Ascending aorta (tissue), 2 donors: Measurements from ENCODE around the gene MINDY4. TPM values are rescaled to one million over a fixed set of nuclear protein-coding genes. Genes with fewer than 3 reads are reported as not detected.
A peak's percentile ranks its signal among the peaks of the same experiment; 100 is the strongest.

Experiments used
- DNase-seq, 2 donors: peaks; one replicate each; pipeline ENCODE4 v3.0.0-alpha.2; 2019; ENCODE audit warnings: low spot score in 2 of 2
- H3K27ac ChIP-seq, 2 donors: fragments of 200-600 bp; sonication (generic); one replicate each; pipeline ENCODE4 v1.5.1; 2016 to 2017; ENCODE audit warnings: mild to moderate bottlenecking in 1 of 2
- H3K27me3 ChIP-seq: fragments of 200-600 bp; sonication (generic); one replicate; pipeline ENCODE4 v1.5.1; 2017
- H3K36me3 ChIP-seq, 2 donors: fragments of 200-600 bp; sonication (generic); one replicate each; pipeline ENCODE4 v1.5.1; 2016
- H3K4me1 ChIP-seq, 2 donors: fragments of 200-600 bp; sonication (generic); one replicate each; pipeline ENCODE4 v1.5.1; 2016 to 2017; ENCODE audit warnings: mild to moderate bottlenecking in 1 of 2
- H3K4me3 ChIP-seq, 2 donors: fragments of 200-600 bp; sonication (generic); one replicate each; pipeline ENCODE4 v1.5.1; 2016 to 2017; ENCODE audit warnings: mild to moderate bottlenecking in 1 of 2
- H3K9me3 ChIP-seq, 2 donors: fragments of 200-600 bp; sonication (generic); one replicate each; pipeline ENCODE4 v1.5.1; 2016
- intact Hi-C: fragments of 100-400 bp; cut with DNase I; formaldehyde crosslinking; loops from one replicate; pipeline ENCODE4 v1.15.1; 2023
- total RNA-seq: library from RNA; depleted of rRNA; stranded (reverse); fragments of >200 nt; gene quantifications from one replicate; pipeline ENCODE4 v1.1.0, GENCODE V29; 2016
- TF ChIP-seq, protein P1 (sequence below), 3 experiments: fragments of 200-600 bp in 2 of 3; fragments of 450-650 bp in 1 of 3; sonication (generic) in 2 of 3; IDR thresholded peaks; one replicate each; pipeline ENCODE4 v1.5.1; 2016 to 2019; ENCODE audit warnings: antibody characterized with exemption in 3 of 3, mild to moderate bottlenecking in 1 of 3, moderate library complexity in 1 of 3

The MINDY4 gene
- total RNA-seq, 1 donor from 2014 or later = 6.0 TPM

DNA sequence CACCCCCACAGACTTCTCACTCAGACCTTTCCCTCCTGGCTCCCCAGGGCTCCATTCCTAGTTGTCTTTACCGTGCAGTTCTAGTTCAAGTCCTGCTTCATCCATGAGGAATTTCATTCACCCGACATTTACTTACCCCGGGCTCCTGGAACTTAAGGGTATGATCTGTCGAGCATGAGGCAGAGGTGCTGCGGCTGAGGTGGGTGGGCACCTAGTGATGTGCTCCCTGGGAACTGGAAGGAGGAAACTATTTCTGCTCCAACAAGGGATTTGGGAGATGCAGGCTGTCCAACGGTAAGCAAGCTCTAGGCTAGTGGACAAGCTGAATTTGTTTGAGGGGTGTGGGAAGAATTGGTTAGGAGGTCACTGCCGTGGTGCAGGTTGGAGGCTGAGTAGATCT lies 110.2 kb downstream of the MINDY4 start:
- H3K36me3 ChIP-seq = peaks cover 11 to 12% of the 10 kb centered on the region in 2 donors
- H3K27ac ChIP-seq = no peak overlapping the region
- TF ChIP-seq, protein P1, sequence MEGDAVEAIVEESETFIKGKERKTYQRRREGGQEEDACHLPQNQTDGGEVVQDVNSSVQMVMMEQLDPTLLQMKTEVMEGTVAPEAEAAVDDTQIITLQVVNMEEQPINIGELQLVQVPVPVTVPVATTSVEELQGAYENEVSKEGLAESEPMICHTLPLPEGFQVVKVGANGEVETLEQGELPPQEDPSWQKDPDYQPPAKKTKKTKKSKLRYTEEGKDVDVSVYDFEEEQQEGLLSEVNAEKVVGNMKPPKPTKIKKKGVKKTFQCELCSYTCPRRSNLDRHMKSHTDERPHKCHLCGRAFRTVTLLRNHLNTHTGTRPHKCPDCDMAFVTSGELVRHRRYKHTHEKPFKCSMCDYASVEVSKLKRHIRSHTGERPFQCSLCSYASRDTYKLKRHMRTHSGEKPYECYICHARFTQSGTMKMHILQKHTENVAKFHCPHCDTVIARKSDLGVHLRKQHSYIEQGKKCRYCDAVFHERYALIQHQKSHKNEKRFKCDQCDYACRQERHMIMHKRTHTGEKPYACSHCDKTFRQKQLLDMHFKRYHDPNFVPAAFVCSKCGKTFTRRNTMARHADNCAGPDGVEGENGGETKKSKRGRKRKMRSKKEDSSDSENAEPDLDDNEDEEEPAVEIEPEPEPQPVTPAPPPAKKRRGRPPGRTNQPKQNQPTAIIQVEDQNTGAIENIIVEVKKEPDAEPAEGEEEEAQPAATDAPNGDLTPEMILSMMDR (IDR thresholded peaks at IDR 0.05) = no peak
- no peak for DNase-seq
- no peaks in the 10 kb centered on the region for H3K27me3 ChIP-seq
- intact Hi-C loops = no loop called here
- H3K4me3 ChIP-seq = no peak overlapping the region
- peaks cover 0 to 5% of the 10 kb centered on the region in 2 donors for H3K4me1 ChIP-seq
- H3K9me3 ChIP-seq = no peaks in the 10 kb centered on the region

DNA sequence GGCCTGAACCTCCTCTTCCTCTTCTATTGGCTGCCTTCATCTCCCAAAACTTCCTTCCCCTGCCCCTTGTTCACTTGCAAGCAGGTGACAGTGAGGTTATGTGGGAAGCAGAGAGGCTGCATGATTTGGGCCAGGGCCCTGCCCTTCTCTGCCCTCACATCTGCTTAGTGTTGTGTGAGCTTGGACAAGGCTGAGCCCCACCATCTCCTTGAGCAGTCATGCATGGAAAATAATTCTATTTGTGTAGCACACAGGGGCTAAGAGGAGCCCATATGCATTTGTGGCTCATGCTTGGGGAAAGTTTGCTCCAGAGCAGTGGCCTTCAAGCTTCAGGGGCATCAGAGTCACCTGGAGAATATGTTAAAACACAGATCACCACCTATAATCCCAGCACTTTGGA lies 113.7 kb downstream of the MINDY4 start:
- Histone ChIP-seq H3K4me1 (peaks cover 14 to 17% of the 10 kb centered on the region in 2 donors), H3K36me3 (peaks cover 8 to 10% of the 10 kb centered on the region in 2 donors), H3K27me3 (no peaks in the 10 kb centered on the region), H3K4me3 (no peak overlapping the region), H3K27ac (no peak overlapping the region), H3K9me3 (no peaks in the 10 kb centered on the region)
- intact Hi-C loops = no loop called here
- TF ChIP-seq, protein P1 (IDR thresholded peaks at IDR 0.05) = no peak
- DNase-seq = no peak

DNA sequence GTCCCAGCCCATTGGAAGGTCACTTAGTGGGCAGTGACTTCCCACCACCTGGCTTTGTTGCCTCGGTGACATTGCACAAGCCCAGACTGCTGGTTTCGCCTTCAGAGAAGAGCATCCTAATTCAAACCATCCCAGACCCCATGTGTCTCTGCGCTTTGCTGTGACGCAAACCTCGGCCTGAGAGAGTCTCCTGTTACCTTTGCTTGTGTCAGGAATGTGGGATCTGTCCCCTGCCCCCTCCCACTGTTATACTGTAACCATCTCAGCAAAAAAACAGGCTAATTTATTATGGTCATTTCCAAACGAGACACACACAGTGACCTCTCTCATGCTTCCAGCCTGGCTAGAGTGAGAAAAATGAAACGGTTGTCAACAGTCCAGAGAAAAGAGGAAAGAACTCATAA lies 115.4 kb downstream of the MINDY4 start:
- H3K4me3 ChIP-seq = no peak overlapping the region
- no peaks in the 10 kb centered on the region for H3K27me3 ChIP-seq
- TF ChIP-seq, protein P1 (IDR thresholded peaks at IDR 0.05) = no peak
- peak overlapping the region; percentile 54 to 72 for H3K27ac ChIP-seq
- H3K4me1 ChIP-seq = peaks cover 14 to 15% of the 10 kb centered on the region in 2 donors
- peaks cover 8 to 10% of the 10 kb centered on the region in 2 donors for H3K36me3 ChIP-seq
- no peak for DNase-seq
- H3K9me3 ChIP-seq = no peaks in the 10 kb centered on the region
- intact Hi-C loops = no loop called here

DNA sequence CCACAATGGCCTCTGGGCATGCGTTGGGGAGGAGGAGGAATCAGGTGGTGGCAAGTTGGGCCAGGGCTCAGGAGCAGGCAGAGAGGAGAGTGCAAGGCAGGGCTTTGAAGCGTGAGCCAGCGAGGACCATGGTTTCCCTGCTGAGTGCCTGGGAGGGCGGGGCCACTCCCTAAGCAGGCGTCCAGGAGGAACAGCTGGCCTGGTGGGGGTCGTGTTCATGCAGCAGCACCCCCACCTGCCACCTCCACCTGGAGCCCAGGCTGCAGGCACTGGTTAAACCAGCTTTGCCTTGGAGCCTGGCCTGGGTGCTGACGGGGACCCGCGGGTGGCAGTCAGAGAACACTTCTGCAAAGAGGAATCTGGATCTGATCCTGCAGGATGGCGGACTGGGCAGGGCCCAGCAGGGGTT lies 116.3 kb downstream of the MINDY4 start:
- intact Hi-C loops = no loop called here
- DNase-seq = no peak
- Histone ChIP-seq H3K27ac (peak overlapping the region; percentile 54 to 72), H3K27me3 (no peaks in the 10 kb centered on the region), H3K4me1 (peaks cover 14 to 15% of the 10 kb centered on the region in 2 donors), H3K36me3 (peaks cover 8 to 10% of the 10 kb centered on the region in 2 donors), H3K9me3 (no peaks in the 10 kb centered on the region), H3K4me3 (no peak overlapping the region)
- TF ChIP-seq, protein P1 (IDR thresholded peaks at IDR 0.05) = no peak

DNA sequence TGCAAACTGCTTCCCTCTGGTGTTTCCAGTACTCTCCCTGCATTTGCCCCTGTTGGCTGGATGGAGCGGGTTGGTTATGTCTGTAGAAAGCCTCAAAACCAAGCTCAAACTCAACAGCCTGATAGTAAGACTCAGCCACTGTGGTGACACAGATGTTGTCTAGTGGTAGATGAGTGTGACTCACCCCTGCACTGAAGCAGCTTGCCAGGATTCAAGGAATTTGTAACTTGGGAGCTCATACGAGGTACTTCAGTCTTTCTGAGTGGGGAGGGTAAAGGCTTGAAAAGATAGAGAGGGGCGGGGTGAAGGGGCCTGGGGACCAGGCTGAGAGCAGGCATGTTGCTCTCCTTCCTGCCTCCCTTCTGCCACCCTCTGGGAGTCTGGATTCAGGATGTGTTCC lies 117.5 kb downstream of the MINDY4 start:
- no peaks in the 10 kb centered on the region for H3K9me3 ChIP-seq
- intact Hi-C loops = loop anchor here (1.0 to 2.0 kb wide), 2 partner anchors 18 to 24 kb away; no protein-coding TSS in a partner anchor
- peak in 1 of 2 donors; percentile 90 for DNase-seq

More for the DNA sequence above, 117.5 kb downstream of the MINDY4 start:
- TF ChIP-seq, protein P1 (IDR thresholded peaks at IDR 0.05) = no peak
- H3K36me3 ChIP-seq = peaks cover 4 to 10% of the 10 kb centered on the region in 2 donors
- peaks cover 21 to 24% of the 10 kb centered on the region in 2 donors for H3K4me1 ChIP-seq
- no peaks in the 10 kb centered on the region for H3K27me3 ChIP-seq
- peak overlapping the region; percentile 60 to 72 for H3K27ac ChIP-seq
- no peak overlapping the region for H3K4me3 ChIP-seq
